ENCODE measurements around the gene UHMK1. TPM values are rescaled to one million over a fixed set of nuclear protein-coding genes. Genes with fewer than 3 reads are reported as not detected.

Gene UHMK1
- total RNA-seq, 1 donor from 2014 or later = 21.7 TPM

DNA sequence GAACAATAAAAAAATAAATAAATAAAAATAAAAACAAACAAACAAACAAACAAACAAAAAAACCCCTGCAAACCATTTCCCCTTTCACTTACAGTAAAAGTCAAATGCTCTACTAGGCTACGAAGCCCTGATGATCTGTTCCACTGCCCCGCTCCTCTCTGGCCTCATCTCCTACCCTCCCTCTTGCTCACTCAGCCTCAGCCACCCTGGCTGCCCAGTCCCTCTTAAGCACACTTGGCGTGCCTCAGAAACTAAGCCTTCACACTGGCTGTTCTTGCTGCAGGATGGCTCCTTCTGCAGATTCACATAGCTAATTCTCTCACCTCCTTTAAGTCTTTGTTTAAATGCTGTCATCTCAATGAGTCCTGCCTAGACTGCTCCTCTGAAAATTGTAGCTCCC is 30.8 kb upstream of the UHMK1 start:
- Mint-ChIP-seq H3K27ac (ENCODE audit: unreplicated experiment) (no peak overlapping the region), H3K4me3 (no peak overlapping the region), H3K36me3 (ENCODE audit: low read depth) (peaks cover 2% of the 10 kb centered on the region), H3K9me3 (peaks cover 10% of the 10 kb centered on the region), H3K4me1 (no peaks in the 10 kb centered on the region), H3K27me3 (ENCODE audit: low read depth) (peaks cover 20% of the 10 kb centered on the region)
- no peak for DNase-seq (ENCODE audit: low read depth, low spot score)
- TF ChIP-seq CTCF (conservative IDR thresholded peaks at IDR 0.05) = no peak

DNA sequence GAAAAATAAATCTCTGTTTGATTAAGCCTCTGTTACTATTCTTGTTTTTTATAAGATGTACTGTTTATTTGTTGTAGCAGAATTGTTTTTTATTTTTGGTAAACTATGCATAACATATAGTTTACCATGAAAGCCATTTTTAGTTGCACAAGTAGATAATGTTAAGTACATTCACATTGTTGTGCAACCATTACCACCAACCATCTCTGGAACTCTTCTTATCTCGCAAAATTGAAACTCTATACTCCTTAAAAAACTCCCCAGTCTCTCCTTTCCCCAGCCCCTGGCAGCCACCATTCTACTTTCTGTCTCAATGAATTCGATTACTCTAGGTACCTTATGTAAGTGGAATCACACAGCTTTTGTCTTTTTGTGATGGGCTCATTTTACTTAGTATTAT is 27.4 kb upstream of the UHMK1 start:
- DNase-seq (ENCODE audit: low read depth, low spot score) = no peak
- no peak overlapping the region for H3K27ac Mint-ChIP-seq (ENCODE audit: unreplicated experiment)
- H3K9me3 Mint-ChIP-seq = peaks cover 4% of the 10 kb centered on the region
- peaks cover 17% of the 10 kb centered on the region for H3K27me3 Mint-ChIP-seq (ENCODE audit: low read depth)
- H3K4me3 Mint-ChIP-seq = no peak overlapping the region
- no peaks in the 10 kb centered on the region for H3K4me1 Mint-ChIP-seq
- peaks cover 2% of the 10 kb centered on the region for H3K36me3 Mint-ChIP-seq (ENCODE audit: low read depth)
- no peak for TF ChIP-seq CTCF (conservative IDR thresholded peaks at IDR 0.05)

GRCh38 chr1:162471290-162471853 is 26.2 kb upstream of the UHMK1 start:
- Mint-ChIP-seq H3K36me3 (ENCODE audit: low read depth) (peaks cover 7% of the 10 kb centered on the region), H3K4me1 (no peaks in the 10 kb centered on the region), H3K27me3 (ENCODE audit: low read depth) (peaks cover 17% of the 10 kb centered on the region), H3K4me3 (no peak overlapping the region), H3K9me3 (peaks cover 7% of the 10 kb centered on the region), H3K27ac (ENCODE audit: unreplicated experiment) (no peak overlapping the region)
- no peak for DNase-seq (ENCODE audit: low read depth, low spot score)
- no peak for TF ChIP-seq CTCF (conservative IDR thresholded peaks at IDR 0.05)

DNA sequence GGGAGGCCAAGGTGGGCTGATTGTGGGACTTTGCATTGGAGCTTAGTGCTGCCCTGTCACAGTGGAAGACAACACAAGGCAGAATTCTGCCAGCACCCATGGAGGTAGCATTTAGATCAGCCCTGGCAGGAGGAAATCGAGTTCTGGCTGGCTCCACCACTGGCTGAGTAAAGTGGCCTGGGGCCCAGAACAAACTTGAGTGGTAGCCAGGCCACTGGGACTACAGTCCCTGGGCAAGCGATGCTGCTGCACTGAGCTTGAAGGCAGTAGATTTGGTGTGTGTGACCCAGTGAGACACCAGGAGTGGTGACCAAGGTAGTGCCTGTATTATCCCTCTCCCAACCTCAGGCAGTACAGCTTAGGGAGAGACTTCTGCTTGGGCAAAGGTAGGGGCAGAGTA is 22.5 kb upstream of the UHMK1 start:
- Mint-ChIP-seq H3K36me3 (ENCODE audit: low read depth) (peaks cover 8% of the 10 kb centered on the region), H3K4me1 (no peaks in the 10 kb centered on the region), H3K27ac (ENCODE audit: unreplicated experiment) (no peak overlapping the region), H3K4me3 (no peak overlapping the region), H3K27me3 (ENCODE audit: low read depth) (peaks cover 10% of the 10 kb centered on the region), H3K9me3 (peaks cover 6% of the 10 kb centered on the region)
- TF ChIP-seq CTCF (conservative IDR thresholded peaks at IDR 0.05) = no peak
- DNase-seq (ENCODE audit: low read depth, low spot score) = no peak

- TF ChIP-seq CTCF (conservative IDR thresholded peaks at IDR 0.05) = no peak
- Mint-ChIP-seq H3K4me3 (no peak overlapping the region), H3K36me3 (ENCODE audit: low read depth) (peaks cover 8% of the 10 kb centered on the region), H3K9me3 (peaks cover 10% of the 10 kb centered on the region), H3K27me3 (ENCODE audit: low read depth) (peaks cover 7% of the 10 kb centered on the region), H3K27ac (ENCODE audit: unreplicated experiment) (no peak overlapping the region), H3K4me1 (no peaks in the 10 kb centered on the region)
- no peak for DNase-seq (ENCODE audit: low read depth, low spot score)
These were observed 22.0 kb upstream of the UHMK1 start for GRCh38 chr1:162475539-162476185.
